ENCODE measurements around the gene RPGR.

Gene RPGR

GRCh38 chrX:38326086-38326485, 1.2 kb downstream of the RPGR start:
- H3K36me3 ChIP-seq (ENCODE audit: control insufficient read depth, insufficient read depth, low read length) = no peaks in the 10 kb centered on the region
- H3K4me3 ChIP-seq (ENCODE audit: low read length) = no peak overlapping the region; the same call in 1 of the 2 replicates
- no peaks in the 10 kb centered on the region for H3K9me3 ChIP-seq (ENCODE audit: control insufficient read depth, insufficient read depth, low read length)
- H3K4me1 ChIP-seq (ENCODE audit: control insufficient read depth, insufficient read depth, low read length) = no peaks in the 10 kb centered on the region
- no CpG with 5 or more reads among the region's 3 CpGs for WGBS (ENCODE audit: insufficient coverage, insufficient read length)
- no peak overlapping the region for H3K27ac ChIP-seq (ENCODE audit: low read length)
- no peaks in the 10 kb centered on the region for H3K27me3 ChIP-seq (ENCODE audit: control insufficient read depth, insufficient read depth, low read length)
- DNase-seq (ENCODE audit: low read depth, low spot score) = no peak

GRCh38 chrX:38320819-38321218, 6.5 kb downstream of the RPGR start:
- WGBS (ENCODE audit: insufficient coverage, insufficient read length) = no CpG with 5 or more reads among the region's 5 CpGs

GRCh38 chrX:38318606-38319005, 8.7 kb downstream of the RPGR start:
- Histone ChIP-seq H3K4me3 (ENCODE audit: low read length) (no peak overlapping the region), H3K9me3 (ENCODE audit: control insufficient read depth, insufficient read depth, low read length) (no peaks in the 10 kb centered on the region), H3K27ac (ENCODE audit: low read length) (no peak overlapping the region), H3K36me3 (ENCODE audit: control insufficient read depth, insufficient read depth, low read length) (no peaks in the 10 kb centered on the region), H3K4me1 (ENCODE audit: control insufficient read depth, insufficient read depth, low read length) (no peaks in the 10 kb centered on the region), H3K27me3 (ENCODE audit: control insufficient read depth, insufficient read depth, low read length) (no peaks in the 10 kb centered on the region)
- no CpG with 5 or more reads among the region's 4 CpGs for WGBS (ENCODE audit: insufficient coverage, insufficient read length)
- no peak for DNase-seq (ENCODE audit: low read depth, low spot score)

More at GRCh38 chrX:38320819-38321218, 6.5 kb downstream of the RPGR start:
- H3K9me3 ChIP-seq (ENCODE audit: control insufficient read depth, insufficient read depth, low read length) = no peaks in the 10 kb centered on the region
- no peaks in the 10 kb centered on the region for H3K4me1 ChIP-seq (ENCODE audit: control insufficient read depth, insufficient read depth, low read length)
- H3K36me3 ChIP-seq (ENCODE audit: control insufficient read depth, insufficient read depth, low read length) = no peaks in the 10 kb centered on the region
- H3K4me3 ChIP-seq (ENCODE audit: low read length) = no peak overlapping the region
- H3K27me3 ChIP-seq (ENCODE audit: control insufficient read depth, insufficient read depth, low read length) = no peaks in the 10 kb centered on the region
- DNase-seq (ENCODE audit: low read depth, low spot score) = no peak
- no peak overlapping the region for H3K27ac ChIP-seq (ENCODE audit: low read length)

- no peak overlapping the region for H3K27ac ChIP-seq (ENCODE audit: low read length)
- no peaks in the 10 kb centered on the region for H3K4me1 ChIP-seq (ENCODE audit: control insufficient read depth, insufficient read depth, low read length)
- DNase-seq (ENCODE audit: low read depth, low spot score) = no peak
- no peaks in the 10 kb centered on the region for H3K36me3 ChIP-seq (ENCODE audit: control insufficient read depth, insufficient read depth, low read length)
- H3K27me3 ChIP-seq (ENCODE audit: control insufficient read depth, insufficient read depth, low read length) = no peaks in the 10 kb centered on the region
- no CpG with 5 or more reads among the region's 3 CpGs for WGBS (ENCODE audit: insufficient coverage, insufficient read length)
- H3K9me3 ChIP-seq (ENCODE audit: control insufficient read depth, insufficient read depth, low read length) = no peaks in the 10 kb centered on the region
- no peak overlapping the region for H3K4me3 ChIP-seq (ENCODE audit: low read length)
Observed at GRCh38 chrX:38318196-38318595, 9.1 kb downstream of the RPGR start.

- DNase-seq (ENCODE audit: low read depth, low spot score) = no peak
- Histone ChIP-seq H3K9me3 (ENCODE audit: control insufficient read depth, insufficient read depth, low read length) (no peaks in the 10 kb centered on the region), H3K4me1 (ENCODE audit: control insufficient read depth, insufficient read depth, low read length) (no peaks in the 10 kb centered on the region), H3K27ac (ENCODE audit: low read length) (no peak overlapping the region), H3K36me3 (ENCODE audit: control insufficient read depth, insufficient read depth, low read length) (no peaks in the 10 kb centered on the region), H3K27me3 (ENCODE audit: control insufficient read depth, insufficient read depth, low read length) (no peaks in the 10 kb centered on the region), H3K4me3 (ENCODE audit: low read length) (no peak overlapping the region)
- WGBS (ENCODE audit: insufficient coverage, insufficient read length) = no CpG with 5 or more reads among the region's 7 CpGs
Observed at GRCh38 chrX:38315186-38315585, 12.1 kb downstream of the RPGR start.

- Histone ChIP-seq H3K36me3 (ENCODE audit: control insufficient read depth, insufficient read depth, low read length) (no peaks in the 10 kb centered on the region), H3K27ac (ENCODE audit: low read length) (no peak overlapping the region), H3K9me3 (ENCODE audit: control insufficient read depth, insufficient read depth, low read length) (no peaks in the 10 kb centered on the region), H3K4me1 (ENCODE audit: control insufficient read depth, insufficient read depth, low read length) (no peaks in the 10 kb centered on the region), H3K27me3 (ENCODE audit: control insufficient read depth, insufficient read depth, low read length) (no peaks in the 10 kb centered on the region), H3K4me3 (ENCODE audit: low read length) (no peak overlapping the region)
- WGBS (ENCODE audit: insufficient coverage, insufficient read length) = no CpG with 5 or more reads among the region's 4 CpGs
- no peak for DNase-seq (ENCODE audit: low read depth, low spot score)
Observed at GRCh38 chrX:38313190-38313589, 14.1 kb downstream of the RPGR start.

GRCh38 chrX:38312436-38312835, 14.9 kb downstream of the RPGR start:
- Histone ChIP-seq H3K27me3 (ENCODE audit: control insufficient read depth, insufficient read depth, low read length) (no peaks in the 10 kb centered on the region), H3K9me3 (ENCODE audit: control insufficient read depth, insufficient read depth, low read length) (no peaks in the 10 kb centered on the region), H3K4me1 (ENCODE audit: control insufficient read depth, insufficient read depth, low read length) (no peaks in the 10 kb centered on the region), H3K36me3 (ENCODE audit: control insufficient read depth, insufficient read depth, low read length) (no peaks in the 10 kb centered on the region), H3K4me3 (ENCODE audit: low read length) (no peak overlapping the region), H3K27ac (ENCODE audit: low read length) (no peak overlapping the region)
- no peak for DNase-seq (ENCODE audit: low read depth, low spot score)
- no CpG with 5 or more reads among the region's 4 CpGs for WGBS (ENCODE audit: insufficient coverage, insufficient read length)

GRCh38 chrX:38311743-38312142, 15.6 kb downstream of the RPGR start:
- H3K27me3 ChIP-seq (ENCODE audit: control insufficient read depth, insufficient read depth, low read length) = no peaks in the 10 kb centered on the region
- no peak overlapping the region for H3K4me3 ChIP-seq (ENCODE audit: low read length)
- WGBS (ENCODE audit: insufficient coverage, insufficient read length) = no CpG with 5 or more reads among the region's 2 CpGs
- H3K27ac ChIP-seq (ENCODE audit: low read length) = no peak overlapping the region
- no peaks in the 10 kb centered on the region for H3K9me3 ChIP-seq (ENCODE audit: control insufficient read depth, insufficient read depth, low read length)
- no peak for DNase-seq (ENCODE audit: low read depth, low spot score)
- no peaks in the 10 kb centered on the region for H3K4me1 ChIP-seq (ENCODE audit: control insufficient read depth, insufficient read depth, low read length)
- H3K36me3 ChIP-seq (ENCODE audit: control insufficient read depth, insufficient read depth, low read length) = no peaks in the 10 kb centered on the region

GRCh38 chrX:38305971-38306370, 21.3 kb downstream of the RPGR start:
- no CpG with 5 or more reads among the region's 3 CpGs for WGBS (ENCODE audit: insufficient coverage, insufficient read length)
- H3K4me3 ChIP-seq (ENCODE audit: low read length) = no peak overlapping the region
- H3K36me3 ChIP-seq (ENCODE audit: control insufficient read depth, insufficient read depth, low read length) = no peaks in the 10 kb centered on the region
- no peaks in the 10 kb centered on the region for H3K4me1 ChIP-seq (ENCODE audit: control insufficient read depth, insufficient read depth, low read length)
- H3K9me3 ChIP-seq (ENCODE audit: control insufficient read depth, insufficient read depth, low read length) = no peaks in the 10 kb centered on the region
- H3K27ac ChIP-seq (ENCODE audit: low read length) = no peak overlapping the region
- H3K27me3 ChIP-seq (ENCODE audit: control insufficient read depth, insufficient read depth, low read length) = no peaks in the 10 kb centered on the region
- DNase-seq (ENCODE audit: low read depth, low spot score) = no peak

GRCh38 chrX:38304010-38304409, 23.3 kb downstream of the RPGR start:
- no peaks in the 10 kb centered on the region for H3K4me1 ChIP-seq (ENCODE audit: control insufficient read depth, insufficient read depth, low read length)
- H3K27ac ChIP-seq (ENCODE audit: low read length) = no peak overlapping the region
- H3K36me3 ChIP-seq (ENCODE audit: control insufficient read depth, insufficient read depth, low read length) = no peaks in the 10 kb centered on the region
- no CpG with 5 or more reads among the region's 4 CpGs for WGBS (ENCODE audit: insufficient coverage, insufficient read length)
- H3K9me3 ChIP-seq (ENCODE audit: control insufficient read depth, insufficient read depth, low read length) = no peaks in the 10 kb centered on the region
- no peak for DNase-seq (ENCODE audit: low read depth, low spot score)
- no peak overlapping the region for H3K4me3 ChIP-seq (ENCODE audit: low read length)
- H3K27me3 ChIP-seq (ENCODE audit: control insufficient read depth, insufficient read depth, low read length) = no peaks in the 10 kb centered on the region

GRCh38 chrX:38293741-38294140, 33.6 kb downstream of the RPGR start:
- Histone ChIP-seq H3K36me3 (ENCODE audit: control insufficient read depth, insufficient read depth, low read length) (no peaks in the 10 kb centered on the region), H3K4me1 (ENCODE audit: control insufficient read depth, insufficient read depth, low read length) (no peaks in the 10 kb centered on the region), H3K27ac (ENCODE audit: low read length) (no peak overlapping the region), H3K9me3 (ENCODE audit: control insufficient read depth, insufficient read depth, low read length) (no peaks in the 10 kb centered on the region), H3K27me3 (ENCODE audit: control insufficient read depth, insufficient read depth, low read length) (no peaks in the 10 kb centered on the region), H3K4me3 (ENCODE audit: low read length) (no peak overlapping the region)
- WGBS (ENCODE audit: insufficient coverage, insufficient read length) = no CpG with 5 or more reads among the region's 2 CpGs
- DNase-seq (ENCODE audit: low read depth, low spot score) = no peak
